SK-N-SH (cell line): ENCODE data around the gene SLC25A21.

ENCODE experiments used
- EZH2phosphoT487 ChIP-seq: fragments of 200-600 bp; sonication (generic); IDR thresholded peaks from 2 replicates; pipeline ENCODE4 v1.6.1; 2017; ENCODE audit warnings: low read depth, mixed run types, mild to moderate bottlenecking, antibody characterized with exemption, moderate library complexity, borderline replicate concordance
- MEF2A ChIP-seq: IDR thresholded peaks from 2 replicates; pipeline ENCODE4 v1.4.0; 2012; ENCODE audit warnings: low read depth, borderline replicate concordance
- TF ChIP-seq, protein P1 (sequence below): IDR thresholded peaks from 2 replicates; pipeline ENCODE4 v1.4.0; 2012; ENCODE audit warnings: low read depth
- TF ChIP-seq, protein P2 (sequence below): fragments of 150-350 bp; IDR thresholded peaks from 2 replicates; pipeline ENCODE4 v1.6.1; 2017; ENCODE audit warnings: antibody characterized with exemption, low read length, low read depth, borderline replicate concordance
- TF ChIP-seq, protein P3 (sequence below): IDR thresholded peaks from 2 replicates; pipeline ENCODE4 v1.4.0; 2012; ENCODE audit warnings: low read depth, borderline replicate concordance
- TF ChIP-seq, protein P4 (sequence below): fragments of 200-600 bp; sonication (generic); IDR thresholded peaks from 2 replicates; pipeline ENCODE4 v1.6.1; 2017; ENCODE audit warnings: antibody characterized with exemption, mild to moderate bottlenecking, moderate library complexity

DNA sequence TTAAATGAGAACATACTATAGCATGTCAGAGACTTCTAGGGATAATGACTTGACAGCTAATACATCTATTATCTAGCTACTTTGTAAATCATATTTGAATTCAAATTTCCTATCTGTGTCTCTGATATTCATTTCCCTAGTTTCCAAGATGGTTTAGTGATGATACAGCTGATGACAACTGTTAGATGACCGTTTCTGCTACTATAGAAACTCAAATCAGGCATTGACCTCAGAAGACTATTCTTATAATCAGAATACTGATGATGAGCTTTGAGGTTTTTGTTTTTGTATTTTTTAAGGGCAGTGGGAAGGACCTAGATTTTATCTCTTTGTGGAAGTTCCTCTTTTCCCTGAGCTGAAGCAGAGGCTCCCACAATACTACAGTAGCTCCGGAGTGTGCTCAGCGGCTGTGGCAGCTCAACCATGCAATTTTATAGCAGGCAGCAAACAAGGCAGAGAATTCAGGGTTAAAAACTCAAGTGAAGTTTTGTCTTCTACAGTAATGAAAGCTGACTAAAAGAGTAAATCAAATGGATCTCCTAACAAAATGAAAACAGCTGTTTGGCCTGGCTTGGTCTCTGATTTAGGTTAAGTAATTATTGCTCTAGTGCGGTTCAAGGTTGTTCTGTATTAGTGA is 145.1 kb downstream of the SLC25A21 start:
- no peak for TF ChIP-seq EZH2phosphoT487
- TF ChIP-seq, protein P1, sequence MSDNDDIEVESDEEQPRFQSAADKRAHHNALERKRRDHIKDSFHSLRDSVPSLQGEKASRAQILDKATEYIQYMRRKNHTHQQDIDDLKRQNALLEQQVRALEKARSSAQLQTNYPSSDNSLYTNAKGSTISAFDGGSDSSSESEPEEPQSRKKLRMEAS, result no peak
- TF ChIP-seq, protein P2, sequence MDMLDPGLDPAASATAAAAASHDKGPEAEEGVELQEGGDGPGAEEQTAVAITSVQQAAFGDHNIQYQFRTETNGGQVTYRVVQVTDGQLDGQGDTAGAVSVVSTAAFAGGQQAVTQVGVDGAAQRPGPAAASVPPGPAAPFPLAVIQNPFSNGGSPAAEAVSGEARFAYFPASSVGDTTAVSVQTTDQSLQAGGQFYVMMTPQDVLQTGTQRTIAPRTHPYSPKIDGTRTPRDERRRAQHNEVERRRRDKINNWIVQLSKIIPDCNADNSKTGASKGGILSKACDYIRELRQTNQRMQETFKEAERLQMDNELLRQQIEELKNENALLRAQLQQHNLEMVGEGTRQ, result no peak
- TF ChIP-seq, protein P3, sequence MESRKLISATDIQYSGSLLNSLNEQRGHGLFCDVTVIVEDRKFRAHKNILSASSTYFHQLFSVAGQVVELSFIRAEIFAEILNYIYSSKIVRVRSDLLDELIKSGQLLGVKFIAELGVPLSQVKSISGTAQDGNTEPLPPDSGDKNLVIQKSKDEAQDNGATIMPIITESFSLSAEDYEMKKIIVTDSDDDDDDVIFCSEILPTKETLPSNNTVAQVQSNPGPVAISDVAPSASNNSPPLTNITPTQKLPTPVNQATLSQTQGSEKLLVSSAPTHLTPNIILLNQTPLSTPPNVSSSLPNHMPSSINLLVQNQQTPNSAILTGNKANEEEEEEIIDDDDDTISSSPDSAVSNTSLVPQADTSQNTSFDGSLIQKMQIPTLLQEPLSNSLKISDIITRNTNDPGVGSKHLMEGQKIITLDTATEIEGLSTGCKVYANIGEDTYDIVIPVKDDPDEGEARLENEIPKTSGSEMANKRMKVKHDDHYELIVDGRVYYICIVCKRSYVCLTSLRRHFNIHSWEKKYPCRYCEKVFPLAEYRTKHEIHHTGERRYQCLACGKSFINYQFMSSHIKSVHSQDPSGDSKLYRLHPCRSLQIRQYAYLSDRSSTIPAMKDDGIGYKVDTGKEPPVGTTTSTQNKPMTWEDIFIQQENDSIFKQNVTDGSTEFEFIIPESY, result no peak
- TF ChIP-seq, protein P4, sequence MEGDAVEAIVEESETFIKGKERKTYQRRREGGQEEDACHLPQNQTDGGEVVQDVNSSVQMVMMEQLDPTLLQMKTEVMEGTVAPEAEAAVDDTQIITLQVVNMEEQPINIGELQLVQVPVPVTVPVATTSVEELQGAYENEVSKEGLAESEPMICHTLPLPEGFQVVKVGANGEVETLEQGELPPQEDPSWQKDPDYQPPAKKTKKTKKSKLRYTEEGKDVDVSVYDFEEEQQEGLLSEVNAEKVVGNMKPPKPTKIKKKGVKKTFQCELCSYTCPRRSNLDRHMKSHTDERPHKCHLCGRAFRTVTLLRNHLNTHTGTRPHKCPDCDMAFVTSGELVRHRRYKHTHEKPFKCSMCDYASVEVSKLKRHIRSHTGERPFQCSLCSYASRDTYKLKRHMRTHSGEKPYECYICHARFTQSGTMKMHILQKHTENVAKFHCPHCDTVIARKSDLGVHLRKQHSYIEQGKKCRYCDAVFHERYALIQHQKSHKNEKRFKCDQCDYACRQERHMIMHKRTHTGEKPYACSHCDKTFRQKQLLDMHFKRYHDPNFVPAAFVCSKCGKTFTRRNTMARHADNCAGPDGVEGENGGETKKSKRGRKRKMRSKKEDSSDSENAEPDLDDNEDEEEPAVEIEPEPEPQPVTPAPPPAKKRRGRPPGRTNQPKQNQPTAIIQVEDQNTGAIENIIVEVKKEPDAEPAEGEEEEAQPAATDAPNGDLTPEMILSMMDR, result no peak
- no peak for TF ChIP-seq MEF2A
